Panc1 (cell line): Measurements from ENCODE around the gene GRIP2. TPM values are rescaled to one million over a fixed set of nuclear protein-coding genes. Genes with fewer than 3 reads are reported as not detected.

Experiments
- ATAC-seq: fragments of 200-7000 bp; cut with Tn5 transposase; 2 replicates; pipeline ENCODE4 v1.9.1; 2020; ENCODE audit warnings: mild to moderate bottlenecking, moderate library complexity
- BruUV-seq: library from RNA; stranded (reverse); fragments of 400-500 nt; replicated peaks from 2 replicates; lab custom pipeline; 2021; lab: Mats Ljungman, UMichigan
- CTCF ChIA-PET: fragments of 300-600 bp; sonication (Branson Sonifier 250); formaldehyde crosslinking; loops from one replicate; lab custom pipeline; 2022; ENCODE audit warnings: antibody characterized with exemption; lab: Charles Lee
- POLR2A ChIA-PET: fragments of 300-600 bp; sonication (Branson Sonifier 250); formaldehyde crosslinking; loops from one replicate; lab custom pipeline; 2022; ENCODE audit warnings: antibody characterized with exemption; lab: Charles Lee
- DNase-seq: peaks from one replicate; pipeline ENCODE4 v3.0.0-alpha.2; 2010; ENCODE audit warnings: low read depth, low spot score
- H3K27ac ChIP-seq: 2 replicates; pipeline ENCODE4 v1.5.1; 2011; ENCODE audit warnings: mild to moderate bottlenecking, low read length, inconsistent platforms
- H3K27me3 ChIP-seq: fragments of 200-500 bp; sonication (Bioruptor generic); 2 replicates; pipeline ENCODE4 v1.6.0; 2014; ENCODE audit warnings: low read length, inconsistent platforms; ENCODE audit not compliant: control insufficient read depth, insufficient read depth
- H3K36me3 ChIP-seq: fragments of 200-500 bp; sonication (Bioruptor generic); 2 replicates; pipeline ENCODE4 v1.5.1; 2014; ENCODE audit warnings: inconsistent platforms, mild to moderate bottlenecking, low read length, moderate library complexity; ENCODE audit not compliant: control insufficient read depth, insufficient read depth
- H3K4me1 ChIP-seq: 2 replicates; pipeline ENCODE4 v1.5.1; 2011; ENCODE audit warnings: inconsistent platforms, mild to moderate bottlenecking, low read length, moderate library complexity; ENCODE audit not compliant: control insufficient read depth, insufficient read depth
- H3K4me3 ChIP-seq, 2 experiments: 2 replicates each; pipeline ENCODE4 v1.5.1; 2011 to 2012; ENCODE audit warnings: low read depth in 2 of 2, low read length in 2 of 2, mild to moderate bottlenecking in 2 of 2, inconsistent platforms in 1 of 2, moderate library complexity in 1 of 2
- H3K9me3 ChIP-seq: fragments of 200-500 bp; sonication (Bioruptor generic); 2 replicates; pipeline ENCODE4 v1.5.1; 2014; ENCODE audit warnings: low read depth, mild to moderate bottlenecking, inconsistent platforms, low read length, moderate library complexity; ENCODE audit not compliant: control insufficient read depth, insufficient read depth
- CTCF ChIP-seq: fragments of 450-650 bp; IDR thresholded peaks from 2 replicates; pipeline ENCODE4 v1.5.1; 2017; ENCODE audit warnings: mild to moderate bottlenecking
- POLR2AphosphoS5 ChIP-seq: IDR thresholded peaks from 2 replicates; pipeline ENCODE4 v1.6.1; 2012; ENCODE audit warnings: mild to moderate bottlenecking, low read depth, low read length, moderate library complexity
- REST ChIP-seq, 2 experiments: IDR thresholded peaks; 2 replicates each; pipeline ENCODE4 v1.6.1; 2011 to 2012; ENCODE audit warnings: low read depth in 2 of 2, control low read depth in 1 of 2, low read length in 1 of 2, mild to moderate bottlenecking in 1 of 2, moderate library complexity in 1 of 2; ENCODE audit not compliant: insufficient read depth in 1 of 2
- SIN3A ChIP-seq: IDR thresholded peaks from 2 replicates; pipeline ENCODE4 v1.6.1; 2012; ENCODE audit warnings: low read depth, mild to moderate bottlenecking, low read length, moderate library complexity, borderline replicate concordance; ENCODE audit not compliant: insufficient read depth
- TCF7L2 ChIP-seq: IDR thresholded peaks from 2 replicates; pipeline ENCODE4 v1.6.1; 2011; ENCODE audit warnings: mild to moderate bottlenecking, low read depth, low read length, inconsistent platforms
- in situ Hi-C: cut with HindIII; loops from 2 replicates; pipeline ENCODE4 v1.10.0; 2016; ENCODE audit warnings: low sequenced_read_pairs, low pct_unique_long_range_greater_than_20kb
- intact Hi-C: fragments of 100-400 bp; cut with micrococcal nuclease; formaldehyde crosslinking; loops from one replicate; pipeline ENCODE4 v1.10.0; 2022; ENCODE audit not compliant: unreplicated experiment
- total RNA-seq: library from RNA; stranded (reverse); gene quantifications from one replicate; pipeline ENCODE4 v1.2.1, GENCODE V29; 2021; ENCODE audit not compliant: unreplicated experiment

GRIP2 gene
- total RNA-seq, 1 experiment from 2014 or later: 6.5 TPM

- DNase-seq (no peak), ATAC-seq (no peak)
- no peaks in the 10 kb centered on the region for H3K27me3 ChIP-seq
- POLR2A ChIA-PET: no interaction called here
- TF ChIP-seq SIN3A (no peak), POLR2AphosphoS5 (no peak), TCF7L2 (no peak), CTCF (no peak), REST (IDR thresholded peaks at IDR 0.05; ENCODE audit: insufficient read depth in 1 of 2, low read depth in 2 of 2, low read length in 1 of 2) (no peak)
- no TSS peak for BruUV-seq
- no peaks in the 10 kb centered on the region for H3K9me3 ChIP-seq
- no peak overlapping the region for H3K27ac ChIP-seq
- intact Hi-C loops: no loop called here
- CTCF ChIA-PET: no interaction called here
- H3K36me3 ChIP-seq: no peaks in the 10 kb centered on the region
- H3K4me1 ChIP-seq: no peaks in the 10 kb centered on the region; the same call in none of the 2 replicates
- in situ Hi-C loops: no loop called here
- H3K4me3 ChIP-seq: no peak overlapping the region
These were observed 17.9 kb downstream of the GRIP2 start for GRCh38 chr3:14522129-14522691.

GRCh38 chr3:14521611-14522010 is 18.5 kb downstream of the GRIP2 start:
- no peak overlapping the region for H3K27ac ChIP-seq
- H3K27me3 ChIP-seq: no peaks in the 10 kb centered on the region
- intact Hi-C loops (no loop called here), in situ Hi-C loops (no loop called here)
- ChIA-PET CTCF (no interaction called here), POLR2A (no interaction called here)
- no peaks in the 10 kb centered on the region for H3K9me3 ChIP-seq
- H3K4me3 ChIP-seq: no peak overlapping the region
- ATAC-seq (no peak), DNase-seq (no peak)
- H3K4me1 ChIP-seq: no peaks in the 10 kb centered on the region; the same call in none of the 2 replicates
- TF ChIP-seq CTCF (no peak), REST (IDR thresholded peaks at IDR 0.05; ENCODE audit: insufficient read depth in 1 of 2, low read depth in 2 of 2, low read length in 1 of 2) (no peak), SIN3A (no peak), TCF7L2 (no peak), POLR2AphosphoS5 (no peak)
- H3K36me3 ChIP-seq: no peaks in the 10 kb centered on the region
- no TSS peak for BruUV-seq
